GOT3 (cell line): ENCODE data around the gene EMSY.

ENCODE experiments used
- DNase-seq: peaks from one replicate; lab custom pipeline; 2025; ENCODE audit warnings: mixed read lengths; lab: John Stamatoyannopoulos, UW

EMSY gene

GRCh38 chr11:76597533-76598425 is 153.0 kb downstream of the EMSY start:
- no peak for DNase-seq

GRCh38 chr11:76598426-76598839 is 153.6 kb downstream of the EMSY start:
- DNase-seq, result no peak

- DNase-seq, result no peak
These were observed 154.5 kb downstream of the EMSY start for GRCh38 chr11:76599041-76600013.

- DNase-seq, result no peak
These were observed 155.4 kb downstream of the EMSY start for GRCh38 chr11:76600124-76600655.

GRCh38 chr11:76601272-76601671 is 156.5 kb downstream of the EMSY start:
- no peak for DNase-seq

- DNase-seq, result no peak
These were observed 156.9 kb downstream of the EMSY start for GRCh38 chr11:76601724-76602123.

- no peak for DNase-seq
These were observed 157.6 kb downstream of the EMSY start for GRCh38 chr11:76602431-76602861.
